ENCODE results near the gene TP63. TPM values are rescaled to one million over a fixed set of nuclear protein-coding genes. Genes with fewer than 3 reads are reported as not detected.

The TP63 gene
- total RNA-seq, 1 donor from 2014 or later: 5.8 TPM

- no peaks in the 10 kb centered on the region for H3K36me3 Mint-ChIP-seq
- H3K27me3 Mint-ChIP-seq: no peaks in the 10 kb centered on the region
- no peak for TF ChIP-seq CTCF (conservative IDR thresholded peaks at IDR 0.05)
- no peak overlapping the region for H3K4me3 Mint-ChIP-seq
- H3K27ac Mint-ChIP-seq: no peak overlapping the region
- no peaks in the 10 kb centered on the region for H3K4me1 Mint-ChIP-seq (ENCODE audit: unreplicated experiment)
- H3K9me3 Mint-ChIP-seq: no peaks in the 10 kb centered on the region
- DNase-seq (ENCODE audit: extremely low spot score, unreplicated experiment): no peak
Measured at GRCh38 chr3:189673535-189673934, 42.3 kb downstream of the TP63 start.

DNA sequence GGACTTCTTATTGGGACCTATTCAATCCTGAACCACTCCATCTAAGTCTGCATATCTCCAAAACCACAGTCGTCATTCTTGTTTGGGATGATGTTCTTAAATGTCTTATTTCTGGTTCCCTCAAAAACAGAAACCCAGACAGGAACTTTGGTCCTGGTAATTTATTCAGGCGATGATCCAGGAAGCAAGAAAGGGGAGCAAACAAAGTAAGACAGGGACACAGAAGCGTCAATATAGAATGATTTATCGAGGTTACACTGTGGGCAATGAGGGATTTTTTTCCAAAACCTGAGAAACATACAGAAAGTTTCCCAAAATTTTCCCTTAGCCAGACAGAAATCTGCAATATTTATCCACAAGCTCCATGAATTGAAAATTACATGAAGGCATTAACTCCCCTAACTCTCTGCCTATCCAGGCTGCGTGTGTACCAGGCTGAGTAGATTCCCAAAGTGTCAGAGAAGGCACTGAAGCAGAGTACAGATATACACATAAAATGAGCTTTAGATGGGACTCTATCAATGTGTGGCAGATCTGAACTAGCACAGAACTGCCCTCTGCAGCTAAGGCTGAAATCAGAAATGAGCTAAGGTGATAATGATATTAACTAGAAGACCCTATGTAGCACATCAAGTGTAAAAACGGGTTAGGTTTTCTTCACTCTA lies 43.2 kb downstream of the TP63 start:
- H3K4me1 Mint-ChIP-seq (ENCODE audit: unreplicated experiment): no peaks in the 10 kb centered on the region
- no peak overlapping the region for H3K27ac Mint-ChIP-seq
- no peak for TF ChIP-seq CTCF (conservative IDR thresholded peaks at IDR 0.05)
- H3K9me3 Mint-ChIP-seq: no peaks in the 10 kb centered on the region
- no peak overlapping the region for H3K4me3 Mint-ChIP-seq
- no peaks in the 10 kb centered on the region for H3K36me3 Mint-ChIP-seq
- no peak for DNase-seq (ENCODE audit: extremely low spot score, unreplicated experiment)
- H3K27me3 Mint-ChIP-seq: no peaks in the 10 kb centered on the region

- H3K9me3 Mint-ChIP-seq: no peaks in the 10 kb centered on the region
- no peak overlapping the region for H3K27ac Mint-ChIP-seq
- no peak overlapping the region for H3K4me3 Mint-ChIP-seq
- DNase-seq (ENCODE audit: extremely low spot score, unreplicated experiment): no peak
- no peaks in the 10 kb centered on the region for H3K4me1 Mint-ChIP-seq (ENCODE audit: unreplicated experiment)
- H3K36me3 Mint-ChIP-seq: no peaks in the 10 kb centered on the region
- no peaks in the 10 kb centered on the region for H3K27me3 Mint-ChIP-seq
- no peak for TF ChIP-seq CTCF (conservative IDR thresholded peaks at IDR 0.05)
Measured at GRCh38 chr3:189677667-189678066, 46.5 kb downstream of the TP63 start.

GRCh38 chr3:189680723-189681122 lies 49.5 kb downstream of the TP63 start:
- H3K27me3 Mint-ChIP-seq: no peaks in the 10 kb centered on the region
- no peak overlapping the region for H3K4me3 Mint-ChIP-seq
- no peak for TF ChIP-seq CTCF (conservative IDR thresholded peaks at IDR 0.05)
- H3K36me3 Mint-ChIP-seq: no peaks in the 10 kb centered on the region
- no peak overlapping the region for H3K27ac Mint-ChIP-seq
- peaks cover 6% of the 10 kb centered on the region for H3K9me3 Mint-ChIP-seq
- DNase-seq (ENCODE audit: extremely low spot score, unreplicated experiment): no peak
- H3K4me1 Mint-ChIP-seq (ENCODE audit: unreplicated experiment): peaks cover 10% of the 10 kb centered on the region

DNA sequence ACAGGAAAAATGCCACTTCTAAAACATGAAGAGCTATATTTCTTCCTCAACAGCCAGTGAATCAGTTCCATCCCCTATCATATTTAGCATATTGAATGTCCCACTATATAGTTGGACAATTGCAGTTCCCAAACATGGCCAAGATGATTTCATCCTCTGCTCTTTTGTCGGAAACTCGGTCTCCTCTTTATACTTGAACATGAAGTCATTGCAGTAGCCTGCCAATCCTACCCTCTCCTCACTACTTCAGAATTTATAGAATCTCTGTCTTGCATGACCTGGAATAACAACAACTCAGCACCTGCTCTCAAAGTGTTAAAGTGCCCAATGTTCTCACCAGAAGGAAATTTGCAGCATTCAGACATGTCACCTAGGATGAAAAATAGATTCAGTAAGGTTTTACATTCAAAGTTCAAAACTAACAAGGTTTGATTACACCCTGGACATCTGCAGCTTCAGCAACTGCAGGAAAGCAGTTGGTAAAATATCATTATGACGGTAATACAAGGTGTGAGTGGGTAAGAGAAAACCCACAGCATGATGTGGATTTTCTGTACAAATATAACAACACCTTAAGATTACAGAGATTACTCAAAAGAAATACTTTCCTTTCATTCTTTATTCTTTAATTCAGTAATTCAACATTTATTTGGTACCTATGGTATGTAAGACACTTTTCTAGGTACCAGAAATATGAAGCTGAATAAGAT lies 52.5 kb downstream of the TP63 start:
- TF ChIP-seq CTCF (conservative IDR thresholded peaks at IDR 0.05): no peak
- Mint-ChIP-seq H3K4me1 (ENCODE audit: unreplicated experiment) (peaks cover 22% of the 10 kb centered on the region), H3K9me3 (peaks cover 8% of the 10 kb centered on the region), H3K36me3 (no peaks in the 10 kb centered on the region), H3K27ac (no peak overlapping the region), H3K4me3 (no peak overlapping the region), H3K27me3 (no peaks in the 10 kb centered on the region)
- DNase-seq (ENCODE audit: extremely low spot score, unreplicated experiment): no peak
